NCI-H345 treated with DMSO at 0.1 percent for 48 hours (cell line): ENCODE measurements around the gene AXIN2.
"Not testable (repeated sequence)": the region's sequence is repeated elsewhere in the genome, so short reads cannot be mapped to it uniquely, and the experiment has no call there.

ENCODE experiments used
- DNase-seq: peaks from one replicate; lab custom pipeline; 2025; ENCODE audit not compliant: unreplicated experiment; lab: John Stamatoyannopoulos, UW

AXIN2 gene

DNA sequence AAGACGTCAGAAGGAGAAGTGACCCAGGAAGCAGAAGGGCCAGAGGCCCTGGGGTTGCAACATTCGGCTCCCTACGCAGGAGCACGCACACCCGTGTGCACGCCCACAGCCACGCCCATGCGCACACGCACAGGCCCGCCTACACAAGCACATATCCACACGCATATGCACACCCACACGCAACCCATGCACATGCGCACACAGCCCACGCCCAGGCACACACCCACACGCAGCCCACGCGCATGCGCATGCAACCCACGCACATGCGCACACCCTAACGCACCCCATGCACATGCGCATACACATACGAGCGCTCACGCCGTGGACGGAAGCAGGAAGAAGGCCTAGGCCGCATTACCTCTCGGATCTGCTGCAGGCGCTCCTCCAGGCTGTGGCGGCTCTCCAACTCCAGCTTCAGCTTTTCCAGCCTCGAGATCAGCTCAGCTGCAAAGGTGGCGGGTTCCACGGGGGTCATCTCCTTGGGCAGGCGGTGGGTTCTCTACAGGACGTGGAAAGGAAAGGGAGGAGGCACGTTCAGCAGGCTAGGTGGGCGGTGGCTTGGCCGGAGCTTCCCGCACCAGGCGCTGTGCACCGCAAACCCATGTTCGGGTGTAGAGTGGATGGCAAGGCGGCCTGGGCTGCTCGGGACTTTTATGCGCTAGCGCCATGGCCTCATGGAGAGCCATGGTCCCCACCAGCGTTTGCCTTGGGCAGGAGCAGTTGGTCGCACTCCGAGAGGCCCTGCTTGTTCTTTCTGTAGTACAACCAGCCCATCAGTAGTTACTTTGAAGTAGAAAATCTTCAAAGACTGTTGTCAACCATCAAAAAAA lies 23.4 kb downstream of the AXIN2 start:
- DNase-seq, result no peak

- DNase-seq, result no peak
These were observed 24.1 kb downstream of the AXIN2 start for GRCh38 chr17:65537343-65537844.

GRCh38 chr17:65536573-65537342 lies 24.7 kb downstream of the AXIN2 start:
- DNase-seq, result no peak

GRCh38 chr17:65535777-65536572 lies 25.5 kb downstream of the AXIN2 start:
- DNase-seq, result no peak

- DNase-seq, result no peak
These were observed 27.5 kb downstream of the AXIN2 start for GRCh38 chr17:65533852-65534457.

DNA sequence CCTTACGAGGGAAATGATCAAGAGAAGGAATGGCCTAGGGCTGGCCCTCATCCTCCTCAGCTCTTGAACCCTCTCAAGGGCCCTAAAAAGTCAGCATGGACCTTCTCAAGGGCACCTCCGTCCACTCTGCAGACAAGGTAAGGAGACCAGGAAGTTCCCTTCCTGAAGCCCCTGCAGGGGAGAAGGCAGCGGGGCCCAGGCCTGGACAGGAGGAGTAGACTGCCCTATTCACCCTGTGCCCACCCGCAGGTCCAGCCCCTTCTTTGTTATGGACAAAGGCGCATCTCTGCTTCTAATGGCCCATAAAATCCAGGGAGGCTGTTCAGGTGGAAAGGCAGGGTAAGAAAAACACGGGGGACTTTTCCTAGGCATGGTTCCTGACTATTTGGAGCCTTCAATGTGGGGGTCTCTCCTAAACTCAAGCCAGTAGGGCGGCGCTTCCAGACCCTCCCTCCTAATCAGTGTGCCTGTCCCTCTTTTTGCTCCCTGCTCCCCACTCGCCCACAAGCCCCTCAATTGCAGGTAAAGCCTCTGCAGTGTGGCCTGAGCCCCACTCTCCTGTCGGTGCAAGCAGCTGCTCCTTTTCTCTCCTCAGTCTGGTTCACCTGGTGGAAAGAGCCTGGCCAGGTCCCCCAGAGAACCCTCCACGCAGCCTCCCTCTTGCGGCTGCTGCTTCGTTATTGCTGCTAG lies 28.2 kb downstream of the AXIN2 start:
- DNase-seq, result no peak

DNA sequence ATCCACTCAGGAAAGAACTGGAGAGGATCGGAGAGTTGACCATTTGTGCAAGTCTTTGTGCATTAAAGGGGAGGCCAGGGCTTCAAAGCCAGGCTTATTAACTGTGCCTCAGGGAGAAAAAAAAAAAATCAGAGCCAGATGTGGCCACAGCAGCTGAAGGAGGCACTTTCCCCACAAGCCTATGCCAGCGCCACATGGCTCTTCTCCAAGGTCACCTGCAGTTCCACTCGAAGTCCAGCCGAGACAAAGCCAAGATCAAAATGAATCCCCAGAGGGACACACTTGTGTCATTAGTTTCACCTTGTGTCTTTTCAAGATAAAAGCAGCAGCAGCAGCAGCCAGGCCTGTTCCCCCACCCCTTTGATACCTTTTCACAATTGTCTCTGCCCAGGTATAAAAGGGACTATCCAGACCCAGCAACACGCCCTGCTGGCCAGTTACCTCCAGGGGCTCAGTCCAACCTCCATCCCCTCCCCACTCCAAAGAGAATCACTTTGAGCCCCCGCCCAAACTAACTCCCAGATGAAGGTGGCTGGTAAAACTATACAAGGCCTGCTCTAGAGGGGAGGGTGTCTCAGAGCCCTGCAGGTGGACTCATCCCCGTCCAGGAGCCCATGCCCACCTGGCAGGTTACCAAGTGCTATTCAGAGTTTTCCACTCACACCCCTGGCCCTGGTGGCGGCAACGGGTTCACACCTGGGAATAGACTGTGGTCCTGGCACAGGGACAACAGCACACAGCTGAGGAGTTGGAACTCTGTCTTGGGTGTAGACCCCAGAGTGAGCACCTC lies 29.2 kb downstream of the AXIN2 start:
- no peak for DNase-seq

- no peak for DNase-seq
These were observed 30.0 kb downstream of the AXIN2 start for GRCh38 chr17:65531256-65532100.

DNA sequence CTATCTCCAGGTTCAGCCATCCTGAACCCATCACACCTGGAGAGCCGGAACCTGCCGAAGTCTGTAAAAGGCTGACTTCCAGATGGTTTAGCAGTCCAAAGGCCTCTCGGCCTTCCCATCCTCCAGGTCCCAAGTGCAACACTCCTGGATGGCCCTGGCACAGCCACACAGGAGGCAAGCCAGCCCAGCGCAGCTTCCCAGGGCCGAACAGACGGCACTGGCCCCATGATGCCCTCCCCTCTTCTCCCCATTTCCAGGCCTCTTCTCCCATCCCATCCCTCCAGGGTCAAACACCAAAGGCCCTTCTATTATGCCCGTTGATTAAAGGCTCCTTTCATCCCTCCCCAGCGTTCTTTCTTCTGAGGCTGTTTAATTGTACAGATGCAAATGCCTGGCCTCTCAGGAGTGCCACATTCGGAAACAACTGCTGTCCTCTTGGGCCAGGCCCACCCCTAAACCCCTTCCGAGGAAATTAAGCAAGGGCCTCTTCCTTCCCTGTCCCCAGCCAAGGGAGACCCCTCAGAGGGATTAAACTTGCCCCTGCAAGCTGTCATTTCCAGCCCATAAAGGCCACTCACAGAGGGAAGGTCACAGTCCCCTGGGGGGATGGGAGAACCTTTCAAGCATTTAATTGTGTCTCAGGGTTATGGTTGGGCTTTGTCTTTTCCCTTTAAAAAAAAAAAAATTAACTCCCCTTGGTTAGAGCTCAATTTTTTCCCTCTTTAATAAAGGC lies 30.8 kb downstream of the AXIN2 start:
- DNase-seq, result no peak

GRCh38 chr17:65529761-65530522 lies 31.5 kb downstream of the AXIN2 start:
- no peak for DNase-seq

DNA sequence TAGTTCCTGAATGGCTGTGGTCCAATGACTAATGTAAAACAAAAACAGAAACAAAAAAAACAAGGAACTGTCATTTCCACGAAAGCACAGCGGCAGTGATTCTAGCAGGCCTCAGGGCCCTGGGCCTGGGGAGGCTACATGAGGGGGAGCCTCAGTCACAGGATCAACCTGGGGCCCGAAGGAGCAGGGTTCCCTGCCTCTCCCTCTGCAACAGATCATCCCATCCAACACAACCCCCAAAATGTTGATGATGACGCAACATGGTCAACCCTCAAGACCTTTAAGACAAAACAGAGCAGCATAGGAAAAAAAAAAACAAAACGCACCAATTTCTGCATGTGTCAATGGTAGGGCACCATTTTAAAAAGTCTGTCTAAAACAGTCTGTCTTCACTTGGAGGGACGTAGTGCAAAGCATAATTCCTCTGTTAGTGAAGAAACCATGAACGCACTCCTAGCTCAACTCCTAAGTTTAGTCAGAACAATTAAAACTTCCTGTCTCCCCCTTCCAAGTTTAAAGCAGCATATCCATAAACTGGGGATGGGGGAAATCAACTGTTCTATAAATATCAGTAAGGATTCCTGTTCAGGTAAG lies 32.3 kb downstream of the AXIN2 start:
- no peak for DNase-seq

DNA sequence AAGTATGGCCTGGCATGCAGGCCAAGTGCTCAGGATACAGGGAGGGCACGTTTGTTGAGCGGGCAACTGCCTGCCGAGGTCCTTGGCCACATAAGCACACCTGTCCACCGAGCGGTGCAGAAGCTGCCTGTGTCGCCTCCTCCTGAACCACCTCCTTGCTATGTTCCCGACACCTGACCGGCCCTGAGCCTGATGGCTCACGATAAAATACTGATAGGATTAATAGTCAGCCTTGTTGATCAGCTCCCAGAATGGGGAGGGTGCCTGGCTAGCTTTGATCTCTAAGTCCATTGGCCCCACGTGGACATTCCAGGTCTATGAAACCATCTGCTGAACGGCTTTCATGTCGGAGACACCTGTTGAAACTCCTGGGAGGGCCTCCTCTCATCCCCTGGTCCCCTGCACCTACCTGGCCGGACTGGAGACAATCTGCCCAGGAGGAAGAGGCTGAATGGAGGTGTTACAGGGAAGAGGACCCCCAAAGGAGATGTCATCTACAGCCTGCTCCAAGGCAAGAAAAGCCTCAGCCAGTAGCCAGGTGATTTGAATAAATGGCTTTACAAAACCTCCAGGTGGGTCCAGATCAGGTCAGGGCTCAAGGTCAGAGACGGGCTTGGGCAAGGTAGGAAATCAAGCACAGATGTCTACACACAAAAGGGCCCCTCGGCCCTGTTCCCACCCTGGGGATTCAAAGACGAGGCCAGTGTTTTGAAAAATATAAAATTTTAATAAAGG lies 33.4 kb downstream of the AXIN2 start:
- DNase-seq, result no peak

GRCh38 chr17:65527381-65527780 lies 34.1 kb downstream of the AXIN2 start:
- DNase-seq, result no peak

DNA sequence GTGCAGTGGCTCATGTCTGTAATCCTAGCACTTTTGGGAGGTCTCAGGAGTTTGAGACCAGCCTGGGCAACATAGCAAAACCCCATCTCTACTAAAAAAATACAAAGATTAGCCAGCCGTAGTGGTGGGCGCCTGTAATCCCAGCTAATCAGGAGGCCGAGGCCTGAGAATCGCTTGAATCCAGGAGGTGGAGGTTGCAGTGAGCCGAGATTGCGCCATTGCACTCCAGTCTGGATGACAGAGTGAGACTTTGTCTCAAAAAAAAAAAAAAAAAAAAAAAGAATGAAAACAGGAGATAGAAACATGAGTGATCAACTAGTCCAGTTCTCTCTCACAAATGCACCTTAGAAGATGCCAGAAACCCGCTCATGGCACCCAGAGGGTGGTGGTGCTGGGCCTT lies 34.6 kb downstream of the AXIN2 start:
- not testable (repeated sequence) for DNase-seq

GRCh38 chr17:65523853-65524664 lies 37.4 kb downstream of the AXIN2 start:
- DNase-seq, result no peak
